Measurements from ENCODE around the gene ELL. TPM values are rescaled to one million over a fixed set of nuclear protein-coding genes. Genes with fewer than 3 reads are reported as not detected.
A peak's percentile ranks its signal among the peaks of the same experiment; 100 is the strongest.

ELL gene
- total RNA-seq, 1 experiment from 2014 or later: 15.9 TPM

DNA sequence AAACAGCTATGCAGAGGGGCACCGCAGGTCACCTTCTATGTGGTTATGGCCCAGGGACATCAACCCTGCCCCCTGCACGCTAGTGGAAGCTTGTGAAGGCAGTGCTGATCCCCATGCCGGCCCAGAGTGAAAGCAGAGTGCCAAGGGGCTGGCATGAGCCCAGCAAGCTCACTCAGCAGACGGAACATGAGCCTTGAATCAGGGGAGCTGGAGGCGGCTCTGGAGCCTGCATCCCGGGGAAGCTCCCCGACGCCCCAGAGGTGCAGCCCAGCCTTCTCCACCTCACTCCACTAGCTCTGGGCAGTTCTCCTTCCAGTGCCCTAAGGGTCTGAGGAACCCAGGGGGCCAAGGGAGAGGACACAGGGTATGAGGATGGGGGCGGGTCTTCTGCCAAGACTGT, 64.9 kb downstream of the ELL start:
- peak; percentile 82 for DNase-seq (ENCODE audit: low spot score)
- in situ Hi-C loops (cut with HindIII; ENCODE audit: low sequenced_read_pairs): no loop called here

DNA sequence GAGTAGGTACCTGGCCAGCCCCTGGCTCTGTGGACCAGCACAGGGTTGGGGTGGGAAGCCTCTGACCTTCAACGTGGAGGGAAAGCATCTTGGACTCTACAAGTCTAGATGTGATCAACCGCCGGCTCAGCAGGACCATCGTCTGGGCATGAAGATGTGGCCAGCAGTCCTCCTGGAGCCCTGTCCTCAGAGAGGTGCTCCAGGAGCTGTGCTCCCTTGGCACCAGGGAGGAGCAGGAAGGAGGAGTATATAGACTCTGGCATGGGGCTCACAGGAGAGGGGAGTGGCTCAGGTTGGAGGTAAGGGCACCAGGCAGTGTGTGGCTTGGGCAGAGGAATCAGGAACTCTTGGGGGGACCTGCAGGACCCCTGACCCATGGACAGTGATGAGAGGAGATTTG, 65.6 kb downstream of the ELL start:
- no peak for DNase-seq (ENCODE audit: low spot score)
- in situ Hi-C loops (cut with HindIII; ENCODE audit: low sequenced_read_pairs): no loop called here

DNA sequence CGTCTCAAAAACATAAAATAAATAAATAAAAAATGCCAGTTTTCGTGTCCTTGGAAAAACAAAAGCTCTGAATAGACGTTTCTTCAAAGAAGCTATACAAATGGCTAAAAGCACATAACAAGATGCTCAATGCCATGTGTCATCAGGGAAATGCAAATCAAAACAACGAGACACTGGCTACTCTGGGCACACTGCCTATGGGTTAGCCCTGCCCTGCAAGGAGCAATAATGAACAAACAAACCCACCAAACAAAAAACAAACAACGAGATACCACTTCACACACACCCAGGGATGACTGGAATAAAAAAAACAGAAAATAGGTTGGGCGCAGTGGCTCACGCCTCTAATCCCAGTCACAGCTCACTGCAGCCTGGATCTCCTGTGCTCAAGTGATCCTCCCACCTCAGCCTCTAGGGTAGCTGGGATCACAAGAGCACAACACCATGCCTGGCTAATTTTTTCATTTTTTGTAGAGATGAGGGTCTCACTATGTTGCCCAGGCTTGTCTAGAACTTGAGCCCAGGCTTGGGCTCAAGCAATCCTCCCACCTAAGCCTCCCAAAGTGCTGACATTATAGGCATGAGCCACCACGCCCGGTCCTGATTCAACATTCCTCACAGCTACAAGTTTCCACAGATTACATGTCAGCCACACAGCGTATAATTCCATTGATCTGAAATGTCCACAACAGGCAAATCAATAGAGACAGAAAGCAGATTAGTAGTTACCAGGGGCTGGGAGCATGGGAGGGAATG, 68.4 kb downstream of the ELL start:
- in situ Hi-C loops (cut with HindIII; ENCODE audit: low sequenced_read_pairs): no loop called here
- DNase-seq (ENCODE audit: low spot score): no peak

DNA sequence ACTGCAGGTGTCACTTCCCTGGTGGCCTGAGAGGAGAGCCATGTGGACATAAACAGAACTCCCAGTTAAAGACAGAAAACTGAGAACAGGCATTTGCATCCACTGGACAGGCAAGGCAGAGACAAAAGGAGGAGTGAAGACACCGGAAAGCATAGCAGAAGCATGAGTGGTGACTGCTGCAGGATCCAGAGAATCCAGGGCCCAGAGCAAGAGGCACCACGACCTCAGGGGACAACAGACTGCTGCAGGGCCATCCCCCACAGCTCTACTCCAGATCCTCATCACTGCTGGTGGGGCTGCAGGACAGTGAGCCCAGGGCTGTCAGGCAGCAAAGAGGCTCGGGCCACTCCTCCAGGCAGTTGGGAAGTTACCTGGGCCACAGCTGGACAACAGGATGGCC, 69.5 kb downstream of the ELL start:
- no peak for DNase-seq (ENCODE audit: low spot score)
- in situ Hi-C loops (cut with HindIII; ENCODE audit: low sequenced_read_pairs): no loop called here

DNA sequence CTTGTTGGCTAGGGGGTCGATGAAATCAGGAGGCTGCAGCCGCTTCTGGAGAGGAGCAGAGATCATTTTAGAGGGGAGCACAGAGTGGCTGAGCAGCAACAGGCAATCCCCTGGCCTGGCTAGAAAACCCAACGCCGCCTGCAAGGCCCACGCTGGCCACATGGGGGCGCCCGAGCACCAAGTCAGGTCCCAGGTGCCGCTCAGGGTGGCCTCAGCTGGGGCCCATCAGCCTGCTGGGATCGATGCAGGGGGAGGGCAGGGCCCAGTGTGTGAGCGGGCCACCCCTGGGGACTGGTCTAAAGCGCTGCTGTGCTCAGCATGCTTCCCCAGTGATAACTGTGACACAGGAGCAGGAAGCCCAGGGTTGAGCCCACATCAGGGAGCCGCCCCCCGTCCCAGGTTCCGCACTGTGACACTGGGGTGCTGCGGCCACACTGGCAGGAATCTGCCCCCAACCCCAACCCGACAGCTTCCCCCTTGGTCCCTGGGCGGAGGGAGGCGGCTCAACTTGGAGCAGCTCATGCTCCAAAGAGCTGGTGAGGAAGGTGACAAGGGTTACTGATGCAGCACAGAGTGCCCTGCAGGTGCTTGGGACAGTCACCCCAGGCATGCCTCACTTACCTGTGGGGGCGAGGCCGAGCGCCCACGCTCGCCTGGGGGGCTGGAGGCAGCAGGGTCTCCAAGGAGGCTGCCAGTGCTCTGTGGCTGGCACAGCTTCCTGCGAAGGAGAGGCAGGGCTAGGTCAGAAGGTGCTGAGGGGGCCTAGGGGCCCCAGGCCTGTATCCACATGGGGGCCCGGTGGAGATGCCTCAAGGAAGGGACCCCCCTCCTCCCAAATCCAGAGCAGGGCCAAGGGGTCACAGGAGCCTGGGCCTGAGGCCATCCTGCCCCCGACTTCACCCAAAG, 70.7 kb downstream of the ELL start:
- DNase-seq (ENCODE audit: low spot score): peak; percentile 73
- in situ Hi-C loops (cut with HindIII; ENCODE audit: low sequenced_read_pairs): no loop called here

DNA sequence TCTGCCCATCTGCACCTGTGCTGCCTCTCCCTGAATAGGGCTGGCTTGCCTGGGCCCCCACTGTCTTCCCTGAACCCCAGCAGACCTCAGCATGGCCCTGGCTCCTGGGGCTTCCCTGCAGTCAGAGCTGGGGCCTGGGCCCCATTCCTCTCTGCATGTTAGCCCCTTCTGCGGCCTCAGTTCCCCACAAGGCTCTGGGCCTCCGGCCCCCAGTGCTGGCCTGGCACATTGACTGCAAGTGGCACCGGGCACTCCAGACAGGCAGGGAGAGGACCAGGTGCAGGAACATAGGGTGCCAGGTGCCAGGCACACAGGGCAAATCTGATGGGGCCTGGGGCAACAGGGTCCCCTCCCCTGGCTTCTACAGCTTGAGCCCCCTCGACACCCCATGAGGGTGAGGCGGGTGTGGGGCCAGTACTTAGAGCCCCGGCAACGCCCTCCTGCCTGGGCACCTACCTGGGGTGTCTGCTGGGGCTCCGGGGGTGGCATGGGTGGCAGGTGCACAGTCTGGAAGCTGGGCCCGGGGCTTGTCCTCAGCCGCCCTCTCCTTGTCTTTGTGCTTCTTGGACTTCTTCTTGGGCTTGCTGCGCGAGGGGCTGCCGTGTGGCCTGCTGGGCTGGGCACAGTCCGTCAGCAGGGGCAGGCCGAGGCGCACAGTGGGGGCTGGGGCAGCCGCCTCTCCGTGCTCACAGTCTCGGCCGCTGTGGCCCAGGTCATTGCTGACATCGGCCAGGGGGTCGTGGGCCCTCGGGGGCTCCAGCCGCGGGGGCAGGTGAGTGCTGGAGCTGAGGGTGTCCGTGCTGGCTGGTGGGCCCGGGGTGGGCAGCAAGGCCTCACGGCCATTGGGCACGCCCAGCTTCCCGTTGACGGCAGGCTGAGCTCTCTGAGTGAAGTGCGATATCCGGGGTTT, 71.6 kb downstream of the ELL start:
- in situ Hi-C loops (cut with HindIII; ENCODE audit: low sequenced_read_pairs): no loop called here

DNA sequence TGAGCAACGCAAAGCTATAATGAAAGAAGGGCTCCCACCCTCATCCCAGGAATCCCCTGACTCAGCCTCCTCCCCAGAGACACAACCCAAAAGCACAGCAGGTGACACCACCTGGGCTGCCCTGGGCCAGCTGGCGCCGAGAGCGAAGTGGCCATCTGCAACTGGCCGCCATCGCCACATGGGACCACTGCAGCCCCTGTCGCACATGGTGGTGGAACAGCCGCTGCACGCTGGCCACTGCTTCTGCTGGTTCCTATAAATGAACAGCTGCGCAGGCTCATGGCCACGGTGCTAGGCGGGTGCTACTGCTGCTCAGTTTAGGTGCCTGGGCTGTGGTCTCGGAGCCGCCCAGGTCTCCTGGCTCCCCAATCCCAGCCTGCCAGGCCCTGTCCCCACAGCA, 72.3 kb downstream of the ELL start:
- in situ Hi-C loops (cut with HindIII; ENCODE audit: low sequenced_read_pairs): no loop called here
- DNase-seq (ENCODE audit: low spot score): no peak

More for the DNA sequence above, 71.6 kb downstream of the ELL start:
- DNase-seq (ENCODE audit: low spot score): no peak

DNA sequence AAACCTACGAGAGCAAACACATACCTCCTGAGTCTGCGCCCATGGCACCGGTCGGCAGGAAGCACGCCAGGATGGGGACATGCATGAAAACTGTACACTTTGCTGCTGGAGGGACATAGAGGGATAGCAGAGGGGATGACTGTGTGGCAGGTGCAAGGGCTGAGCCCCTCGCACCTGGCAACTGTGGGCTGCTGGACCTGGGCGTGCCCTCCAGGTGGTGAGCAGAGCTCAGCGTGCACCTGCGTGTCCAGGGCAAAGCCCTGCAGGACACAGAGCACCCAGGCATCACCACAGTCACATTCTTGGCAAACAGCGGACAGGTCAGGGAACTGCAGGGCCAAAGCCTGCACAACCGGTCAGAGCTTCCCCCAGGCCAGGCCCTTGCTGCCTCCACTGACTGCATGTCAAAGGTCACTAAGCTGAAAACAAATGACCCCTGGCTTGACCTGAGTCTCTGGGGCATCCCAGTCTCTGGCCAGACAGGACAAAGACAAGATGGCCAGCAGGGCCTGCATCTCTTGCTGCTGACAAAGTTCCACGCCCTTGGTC, 75.0 kb downstream of the ELL start:
- in situ Hi-C loops (cut with HindIII; ENCODE audit: low sequenced_read_pairs): no loop called here
- DNase-seq (ENCODE audit: low spot score): no peak

DNA sequence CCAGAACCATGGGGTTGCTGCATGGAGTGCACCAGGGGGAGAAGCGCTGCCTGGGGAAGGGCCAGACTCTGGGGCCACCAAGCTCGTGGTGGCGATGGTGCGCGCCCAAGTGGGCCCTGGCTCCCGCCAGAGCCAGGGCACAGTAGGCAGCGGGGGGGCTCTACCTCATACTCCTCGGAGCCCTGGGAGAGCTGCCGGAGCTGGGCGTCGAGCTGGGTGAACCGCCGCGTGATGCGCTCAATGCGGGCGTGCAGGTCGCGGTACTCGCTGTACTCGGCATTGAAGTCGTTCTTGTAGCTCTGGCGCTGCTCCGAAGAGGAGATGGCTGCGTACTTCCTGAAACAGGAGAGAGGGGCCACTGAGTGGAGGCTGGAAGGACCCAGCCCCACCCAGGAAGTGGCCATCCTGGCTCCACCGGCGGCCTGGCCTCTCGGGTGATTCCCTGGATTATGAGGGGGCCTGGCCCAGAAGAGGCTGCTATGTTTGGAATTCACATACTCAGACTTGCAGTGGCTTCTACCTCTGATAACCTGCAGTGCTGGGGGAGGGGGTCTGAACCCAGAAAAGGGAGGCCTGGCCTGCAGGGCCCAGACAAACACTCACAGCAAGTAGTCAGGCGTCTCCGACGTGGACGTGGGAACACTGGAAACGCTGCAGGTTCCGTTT, 75.6 kb downstream of the ELL start:
- DNase-seq (ENCODE audit: low spot score): no peak
- in situ Hi-C loops (cut with HindIII; ENCODE audit: low sequenced_read_pairs): no loop called here

DNA sequence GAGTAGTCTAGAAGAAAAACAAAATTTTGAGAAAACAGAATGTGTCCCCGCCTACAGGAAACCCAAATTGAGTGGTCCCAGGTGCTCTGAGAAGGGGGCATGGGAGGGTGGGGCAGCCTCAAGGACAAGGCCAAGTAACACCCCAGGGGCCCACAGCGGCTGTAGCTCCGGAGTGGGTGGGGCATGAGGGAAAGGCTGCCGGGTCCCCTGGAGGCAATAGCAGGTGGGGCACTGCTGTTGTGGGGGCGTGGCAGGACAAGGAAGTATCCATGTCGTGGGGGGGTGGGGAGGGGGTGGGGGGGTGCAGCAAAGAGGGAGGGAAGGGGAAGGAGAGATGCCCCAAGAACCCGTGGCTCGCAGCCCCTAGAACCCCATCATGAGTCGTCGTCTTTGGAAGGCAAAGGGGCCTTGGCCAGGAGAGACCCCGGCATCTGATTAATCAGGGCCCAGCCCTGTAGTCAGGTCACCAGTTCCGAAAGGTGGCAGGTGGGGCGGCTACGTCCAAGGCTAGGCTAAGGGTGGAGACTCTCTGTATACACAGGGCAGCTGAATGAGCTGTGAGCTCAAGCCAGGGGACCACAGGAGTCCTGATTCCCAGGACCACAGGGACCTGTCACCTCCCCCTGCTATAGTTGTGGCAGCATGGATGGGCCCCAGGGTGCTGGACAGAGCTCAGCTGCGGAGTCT, 76.5 kb downstream of the ELL start:
- no peak for DNase-seq (ENCODE audit: low spot score)
- in situ Hi-C loops (cut with HindIII; ENCODE audit: low sequenced_read_pairs): no loop called here

DNA sequence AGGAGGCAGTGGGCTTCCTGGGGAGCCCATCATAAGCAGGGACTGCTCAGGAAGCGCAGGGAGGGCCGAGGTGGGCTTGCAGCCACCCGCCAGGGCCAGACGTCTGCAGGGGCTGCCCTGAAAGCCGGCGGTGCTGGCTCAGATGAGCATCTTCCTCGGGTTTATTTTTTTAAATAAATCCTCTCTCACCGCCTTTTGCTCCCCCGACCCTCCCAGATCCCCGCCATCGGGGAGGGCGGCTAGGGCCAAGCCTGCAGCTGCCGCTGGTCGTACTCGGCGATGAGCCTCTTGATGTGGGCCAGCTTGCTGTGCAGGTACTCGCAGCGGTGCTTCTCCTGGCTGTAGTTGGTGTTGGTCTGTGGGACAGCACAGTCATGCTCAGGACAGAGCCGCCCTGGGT, 77.4 kb downstream of the ELL start:
- in situ Hi-C loops (cut with HindIII; ENCODE audit: low sequenced_read_pairs): no loop called here

DNA sequence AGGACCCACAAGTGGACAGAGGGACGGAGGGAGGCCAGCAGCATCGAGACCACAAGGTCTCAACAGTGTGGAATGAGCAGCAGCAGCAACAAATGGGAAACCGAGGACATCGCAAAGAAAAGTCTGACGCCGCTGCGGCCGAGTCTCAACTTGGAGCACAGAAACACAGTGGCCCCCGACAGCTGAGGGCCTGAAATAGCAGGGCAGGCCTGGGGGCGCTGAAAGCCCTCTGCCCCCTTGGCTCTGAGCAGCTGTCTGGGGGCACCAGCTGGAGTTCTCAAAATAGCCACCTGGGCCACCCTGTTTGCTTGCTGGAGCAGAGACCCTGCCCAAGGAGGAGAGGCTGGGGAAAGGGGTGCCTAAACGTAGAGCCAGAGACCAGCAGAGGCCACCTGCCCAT, 78.0 kb downstream of the ELL start:
- in situ Hi-C loops (cut with HindIII; ENCODE audit: low sequenced_read_pairs): no loop called here
- DNase-seq (ENCODE audit: low spot score): no peak

More for the DNA sequence above, 77.4 kb downstream of the ELL start:
- no peak for DNase-seq (ENCODE audit: low spot score)

DNA sequence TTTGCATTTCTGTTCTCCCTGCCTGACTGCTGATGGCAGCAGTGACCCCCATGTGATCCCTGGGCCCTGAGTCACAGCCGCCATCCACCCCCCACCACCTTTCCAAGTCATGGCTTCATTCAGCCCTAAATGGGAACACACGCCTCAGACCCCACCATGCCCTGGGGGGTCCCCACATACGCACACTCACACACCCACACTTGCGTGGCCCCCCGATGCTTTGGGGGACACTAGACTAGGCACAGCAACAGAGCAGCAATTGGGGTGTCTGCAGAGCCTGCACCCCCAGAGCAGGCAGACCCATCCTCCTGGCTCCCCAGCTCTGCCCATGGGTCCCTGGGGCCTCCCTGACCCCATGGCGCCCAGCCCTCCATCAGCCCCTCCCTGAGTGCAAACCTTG, 78.5 kb downstream of the ELL start:
- DNase-seq (ENCODE audit: low spot score): no peak
- in situ Hi-C loops (cut with HindIII; ENCODE audit: low sequenced_read_pairs): no loop called here

DNA sequence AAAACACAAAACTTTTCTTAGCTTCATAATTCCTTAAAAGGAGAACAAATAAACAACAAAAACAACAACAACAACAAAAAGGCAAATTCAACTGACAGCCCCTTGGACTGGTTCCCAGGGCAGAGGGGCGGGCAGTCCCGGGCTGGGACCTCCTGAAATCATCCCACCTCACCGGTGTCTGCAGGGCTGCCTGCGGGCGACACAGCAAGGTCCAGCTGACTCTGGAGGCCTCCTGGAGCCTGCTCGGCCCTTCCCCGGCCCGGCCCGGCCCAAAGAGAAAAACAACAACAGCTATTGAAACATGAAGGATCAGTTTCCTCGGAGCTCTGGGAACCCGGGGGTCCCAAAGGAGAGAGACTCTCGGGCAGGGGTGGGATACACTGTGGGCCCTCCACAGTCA, 78.9 kb downstream of the ELL start:
- DNase-seq (ENCODE audit: low spot score): no peak
- in situ Hi-C loops (cut with HindIII; ENCODE audit: low sequenced_read_pairs): no loop called here

DNA sequence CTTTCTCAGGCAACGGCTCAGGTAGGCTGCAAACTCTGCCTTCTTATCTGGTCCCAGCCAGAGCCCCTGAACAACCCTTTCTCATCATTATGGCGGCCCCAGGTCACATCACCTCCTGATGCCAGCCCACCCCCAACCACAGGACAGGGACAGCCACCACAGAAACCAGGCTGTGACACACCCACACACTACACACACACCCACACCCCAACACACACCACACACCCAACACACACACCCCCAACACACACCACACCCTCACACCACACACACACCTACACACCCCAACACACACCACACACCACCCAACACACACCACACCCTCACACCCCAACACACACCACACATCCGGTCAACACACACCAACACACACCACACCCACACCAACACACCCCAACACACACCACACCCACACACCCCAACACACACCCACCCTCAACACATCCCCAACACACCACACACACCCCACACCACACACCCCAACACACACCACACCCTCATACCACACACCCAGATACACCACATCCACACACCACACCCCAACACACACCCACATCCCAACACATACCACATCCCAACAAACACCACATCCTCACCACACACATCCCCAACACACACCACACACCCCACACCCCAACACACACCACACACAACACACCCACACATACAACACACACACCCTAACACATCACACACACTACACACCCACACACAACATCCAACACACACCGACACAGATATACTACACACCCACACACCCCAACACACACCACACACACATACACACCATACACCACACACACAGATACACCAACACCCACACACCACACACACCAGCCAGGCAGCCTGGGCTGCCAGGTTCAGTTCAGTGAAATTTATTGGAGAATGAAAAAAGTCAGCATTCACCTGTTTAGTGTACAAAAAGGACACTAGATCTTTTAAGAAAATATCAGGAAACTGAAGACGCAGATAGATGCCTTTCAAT, 79.8 kb downstream of the ELL start:
- DNase-seq (ENCODE audit: low spot score): no peak
- in situ Hi-C loops (cut with HindIII; ENCODE audit: low sequenced_read_pairs): no loop called here

DNA sequence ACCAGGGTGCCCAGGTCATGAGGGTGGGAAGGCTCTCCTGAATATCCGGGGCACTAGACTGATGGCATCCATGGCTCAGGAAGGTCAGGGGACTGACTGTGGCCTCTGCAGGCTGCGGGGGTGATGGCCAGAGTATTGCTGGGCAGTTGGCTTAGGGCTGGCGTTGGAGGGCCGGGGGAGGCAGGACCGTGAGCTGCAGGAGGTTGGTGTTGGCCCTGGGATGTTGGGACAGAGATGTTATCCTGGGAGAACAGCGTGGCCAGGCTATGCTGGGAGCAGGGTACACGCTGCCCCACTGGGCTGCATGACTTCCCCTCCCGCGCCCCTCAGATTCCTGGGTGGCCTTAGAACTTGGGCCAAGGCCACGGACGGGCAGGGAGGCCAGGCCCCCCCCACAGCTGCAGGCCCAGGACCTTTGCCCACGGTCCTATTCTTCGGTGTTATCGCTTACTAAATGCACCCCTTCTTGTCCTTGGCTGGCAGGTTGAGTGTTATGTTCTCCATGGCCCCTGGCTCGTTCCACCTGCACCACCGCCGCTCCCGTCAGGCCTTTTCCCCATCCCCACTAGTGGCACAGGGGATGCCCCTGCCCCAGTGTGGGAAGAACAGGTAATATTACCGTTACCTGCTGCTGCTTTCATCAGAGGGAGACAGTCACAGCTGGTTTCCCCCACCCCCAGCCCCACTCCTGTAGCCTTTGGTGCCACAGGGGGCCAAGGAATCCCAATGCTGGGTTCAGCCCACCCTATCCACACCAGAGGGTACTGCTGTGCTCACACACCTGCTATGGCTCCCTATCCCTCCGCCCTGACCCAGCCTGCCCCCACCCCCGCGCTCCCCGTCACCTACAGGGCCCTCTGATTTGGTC, 80.7 kb downstream of the ELL start:
- in situ Hi-C loops (cut with HindIII; ENCODE audit: low sequenced_read_pairs): no loop called here
- DNase-seq (ENCODE audit: low spot score): no peak
